ENCODE measurements around the gene KSR1. TPM values are rescaled to one million over a fixed set of nuclear protein-coding genes. Genes with fewer than 3 reads are reported as not detected.

The KSR1 gene
- total and polyA plus RNA-seq, 2 of the 8 experiments (the other 6 are each of a cell fraction or from before 2014, with no cell fraction given), result 14.1 to 34.7 TPM

GRCh38 chr17:27555339-27555738 is 99.1 kb downstream of the KSR1 start:
- Histone ChIP-seq H3K18ac (ENCODE audit: extremely low read depth, low read length) (no peak overlapping the region), H3K4me2 (ENCODE audit: insufficient read depth in 1 of 2, low read depth in 2 of 2, low read length in 2 of 2) (no peak overlapping the region), H3K79me2 (ENCODE audit: control insufficient read depth in 1 of 2, insufficient read depth in 2 of 2, low read length in 2 of 2) (no peaks in the 10 kb centered on the region; a peak in 1 of 4 replicates), H3K27me3 (replicated peaks in 1 of 4; ENCODE audit: control insufficient read depth in 3 of 4, extremely low read depth in 1 of 4, insufficient read depth in 3 of 4, low read length in 3 of 4) (no peaks in the 10 kb centered on the region), H3K56ac (replicated peaks; ENCODE audit: insufficient read length, low read depth, low read length) (no peak overlapping the region), H3K4me3 (ENCODE audit: extremely low read depth in 1 of 4, insufficient read depth in 2 of 4, low read depth in 3 of 4, low read length in 4 of 4) (no peak overlapping the region), H2BK120ac (replicated peaks; ENCODE audit: low read depth, low read length) (no peak overlapping the region), H3K79me1 (ENCODE audit: low read depth, low read length) (peaks cover 9% of the 10 kb centered on the region), H3K9ac (replicated peaks in 1 of 4; ENCODE audit: extremely low read depth in 1 of 4, low read depth in 3 of 4, low read length in 3 of 4) (no peak overlapping the region), H3K36me3 (ENCODE audit: control insufficient read depth in 2 of 4, insufficient read depth in 4 of 4, low read length in 3 of 4) (no peaks in the 10 kb centered on the region; a peak in 2 of 8 replicates), H2AFZ (ENCODE audit: low read length) (no peak overlapping the region), H2BK5ac (ENCODE audit: low read depth, low read length) (no peak overlapping the region), H4K20me1 (replicated peaks in 1 of 2; ENCODE audit: control insufficient read depth in 1 of 2, insufficient read depth in 2 of 2, low read length in 2 of 2) (peaks cover 0 to 3% of the 10 kb centered on the region in 2 experiments), H4K5ac (ENCODE audit: insufficient read length, low read depth, low read length) (no peak overlapping the region), H4K91ac (replicated peaks; ENCODE audit: insufficient read length, low read length) (no peak overlapping the region), H4K8ac (ENCODE audit: extremely low read depth, insufficient read depth, low read length) (no peak overlapping the region), H2BK20ac (ENCODE audit: low read length) (no peak overlapping the region), H3K23ac (ENCODE audit: insufficient read length) (no peak overlapping the region), H3K4me1 (replicated peaks in 1 of 4; ENCODE audit: control insufficient read depth in 3 of 4, insufficient read depth in 4 of 4, low read length in 3 of 4) (peaks cover 0 to 6% (median 3%) of the 10 kb centered on the region in 4 experiments; a peak in 4 of 7 replicates), H2BK15ac (ENCODE audit: low read length) (no peak overlapping the region), H3K9me3 (ENCODE audit: insufficient read depth in 2 of 2, low read depth in 1 of 2, low read length in 1 of 2) (no peaks in the 10 kb centered on the region; a peak in 1 of 4 replicates), H3K14ac (ENCODE audit: insufficient read length) (no peak overlapping the region), H2BK12ac (ENCODE audit: low read depth, low read length) (no peak overlapping the region), H3K23me2 (ENCODE audit: low read depth, low read length) (no peaks in the 10 kb centered on the region), H2AK5ac (ENCODE audit: low read depth, low read length) (no peak overlapping the region), H3K27ac (ENCODE audit: low read depth, low read length) (no peak overlapping the region), H3K4ac (replicated peaks; ENCODE audit: insufficient read length, low read depth, low read length) (no peak overlapping the region)
- 94% methylated on average over 5 of the region's 5 CpGs; no CpG with 5 or more reads in 1 of the 2 experiments for WGBS, 2 experiments (ENCODE audit: extremely low coverage in 1 of 2, insufficient coverage in 1 of 2, insufficient read length in 1 of 2, insufficient replicate concordance in 2 of 2, low coverage in 1 of 2, low lambda C conversion rate in 2 of 2, missing lambda C conversion rate in 1 of 2)
- FAIRE-seq (no peak), DNase-seq (ENCODE audit: low read depth in 1 of 2, low spot score in 2 of 2) (no peak)
- POLR2A ChIA-PET (ENCODE audit: partially characterized antibody), result no interaction called here
- CTCF ChIA-PET (ENCODE audit: partially characterized antibody), result interaction anchor here (0.8 to 1.2 kb wide), 2 partner anchors 11 to 42 kb away, joined by 3 read pairs; no protein-coding TSS in a partner anchor
- TF ChIP-seq POLR2AphosphoS5 (IDR thresholded peaks at IDR 0.05; ENCODE audit: low read depth, low read length) (no peak), RNF2 (IDR thresholded peaks at IDR 0.05; ENCODE audit: borderline replicate concordance, low read depth, low read length, missing control alignments, poor library complexity, severe bottlenecking) (no peak), HDAC2 (IDR thresholded peaks at IDR 0.05; ENCODE audit: borderline replicate concordance in 1 of 2, low read depth in 2 of 2, low read length in 2 of 2) (no peak), SP4 (IDR thresholded peaks at IDR 0.05; ENCODE audit: low read length) (no peak), E2F6 (IDR thresholded peaks at IDR 0.05) (no peak), PHF8 (conservative IDR thresholded peaks at IDR 0.05; ENCODE audit: low read depth, low read length) (no peak), ATF2 (IDR thresholded peaks at IDR 0.05; ENCODE audit: low read length) (no peak), SAP30 (IDR thresholded peaks at IDR 0.05; ENCODE audit: insufficient read depth, insufficient replicate concordance, low read length) (no peak), ATF3 (IDR thresholded peaks at IDR 0.05; ENCODE audit: insufficient read depth, low read depth, low read length) (no peak)

Measured in H1 (cell line).